Lower leg skin (tissue), 4 donors: ENCODE data around the gene NCS1. TPM values are rescaled to one million over a fixed set of nuclear protein-coding genes. Genes with fewer than 3 reads are reported as not detected.

Source experiments
- DNase-seq, 2 donors: peaks; one replicate each; pipeline ENCODE4 v3.0.0-alpha.2; 2019; ENCODE audit warnings: low spot score in 2 of 2
- H3K4me3 ChIP-seq: fragments of 200-600 bp; sonication (generic); 2 replicates; pipeline ENCODE4 v1.5.1; 2017; ENCODE audit warnings: mild to moderate bottlenecking, low read depth; ENCODE audit not compliant: poor library complexity, severe bottlenecking
- POLR2A ChIP-seq, 2 donors: fragments of 450-650 bp; IDR thresholded peaks; one replicate each; pipeline ENCODE4 v1.6.1; 2016 to 2017; ENCODE audit warnings: antibody characterized with exemption in 2 of 2, mild to moderate bottlenecking in 1 of 2, moderate library complexity in 1 of 2
- WGBS, 2 donors: methylation state at CpG; one replicate each; pipeline ENCODE4 v1.1.5; 2018; 5-methylcytosine and 5-hydroxymethylcytosine counted together
- intact Hi-C: fragments of 100-400 bp; cut with DNase I; formaldehyde crosslinking; loops from one replicate; pipeline ENCODE4 v1.15.0; 2023; ENCODE audit warnings: low total_unique reads
- total RNA-seq, 4 donors: library from RNA; depleted of rRNA; stranded (reverse); fragments of >200 nt; gene quantifications; one replicate each; pipeline ENCODE4 v1.1.0, GENCODE V29; 2016
- TF ChIP-seq, protein P1 (sequence below), 3 donors: fragments of 450-650 bp; IDR thresholded peaks; one replicate each; pipeline ENCODE4 v1.5.1; 2016; ENCODE audit warnings: antibody characterized with exemption in 3 of 3, mild to moderate bottlenecking in 3 of 3, moderate library complexity in 2 of 3

Gene NCS1
- total RNA-seq, 4 donors from 2014 or later, result 14.4 to 25.2 (median 20.7) TPM

DNA sequence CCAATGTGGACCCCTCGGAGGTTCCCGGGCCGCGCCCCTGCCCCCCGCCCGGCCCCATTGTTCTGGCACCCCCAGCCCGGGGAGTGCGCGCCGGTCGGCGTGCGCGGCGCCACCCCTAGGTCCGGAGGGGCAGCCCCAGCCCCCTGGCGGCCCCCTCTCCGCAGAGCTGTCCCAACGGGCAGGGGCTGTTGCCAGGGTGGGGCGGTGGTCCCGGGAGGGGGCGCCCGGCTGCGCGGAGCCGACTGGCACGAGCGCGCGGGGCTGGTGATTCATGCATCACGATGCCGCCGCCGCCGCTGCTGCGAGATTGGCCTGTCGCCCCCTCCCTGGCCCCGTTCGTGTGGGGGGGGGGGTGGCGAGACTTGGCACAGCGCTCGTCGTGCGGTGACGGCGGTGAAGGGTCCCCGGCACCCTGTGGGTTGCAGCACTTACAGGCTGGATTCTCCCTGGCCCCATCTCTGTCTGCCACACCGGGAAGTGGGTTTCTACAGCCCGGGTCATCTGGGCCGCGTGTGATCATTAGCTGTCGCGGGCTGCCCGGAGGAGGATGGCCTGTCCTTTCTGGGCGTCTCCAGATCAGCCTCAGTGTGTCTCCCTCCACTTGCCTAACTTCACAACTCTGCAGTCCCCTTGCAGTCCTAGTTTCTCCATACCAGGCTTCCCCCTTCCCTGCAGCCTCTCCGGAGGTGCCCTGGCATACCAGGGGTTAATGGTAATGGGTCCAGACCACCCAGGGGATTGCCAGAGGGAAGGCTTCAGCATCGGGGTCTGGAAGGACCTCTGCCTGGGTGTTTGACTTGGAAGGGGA, 858 bp downstream of the NCS1 start:
- 1 to 4% methylated on average over 16 to 19 of the region's 57 CpGs for WGBS, 2 donors
- DNase-seq, result no peak
- intact Hi-C loops, result no loop called here
- TF ChIP-seq, protein P1, sequence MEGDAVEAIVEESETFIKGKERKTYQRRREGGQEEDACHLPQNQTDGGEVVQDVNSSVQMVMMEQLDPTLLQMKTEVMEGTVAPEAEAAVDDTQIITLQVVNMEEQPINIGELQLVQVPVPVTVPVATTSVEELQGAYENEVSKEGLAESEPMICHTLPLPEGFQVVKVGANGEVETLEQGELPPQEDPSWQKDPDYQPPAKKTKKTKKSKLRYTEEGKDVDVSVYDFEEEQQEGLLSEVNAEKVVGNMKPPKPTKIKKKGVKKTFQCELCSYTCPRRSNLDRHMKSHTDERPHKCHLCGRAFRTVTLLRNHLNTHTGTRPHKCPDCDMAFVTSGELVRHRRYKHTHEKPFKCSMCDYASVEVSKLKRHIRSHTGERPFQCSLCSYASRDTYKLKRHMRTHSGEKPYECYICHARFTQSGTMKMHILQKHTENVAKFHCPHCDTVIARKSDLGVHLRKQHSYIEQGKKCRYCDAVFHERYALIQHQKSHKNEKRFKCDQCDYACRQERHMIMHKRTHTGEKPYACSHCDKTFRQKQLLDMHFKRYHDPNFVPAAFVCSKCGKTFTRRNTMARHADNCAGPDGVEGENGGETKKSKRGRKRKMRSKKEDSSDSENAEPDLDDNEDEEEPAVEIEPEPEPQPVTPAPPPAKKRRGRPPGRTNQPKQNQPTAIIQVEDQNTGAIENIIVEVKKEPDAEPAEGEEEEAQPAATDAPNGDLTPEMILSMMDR (IDR thresholded peaks at IDR 0.05), result no peak
- no peak for TF ChIP-seq POLR2A (IDR thresholded peaks at IDR 0.05)
- H3K4me3 ChIP-seq, result peak overlapping the region; percentile 72

DNA sequence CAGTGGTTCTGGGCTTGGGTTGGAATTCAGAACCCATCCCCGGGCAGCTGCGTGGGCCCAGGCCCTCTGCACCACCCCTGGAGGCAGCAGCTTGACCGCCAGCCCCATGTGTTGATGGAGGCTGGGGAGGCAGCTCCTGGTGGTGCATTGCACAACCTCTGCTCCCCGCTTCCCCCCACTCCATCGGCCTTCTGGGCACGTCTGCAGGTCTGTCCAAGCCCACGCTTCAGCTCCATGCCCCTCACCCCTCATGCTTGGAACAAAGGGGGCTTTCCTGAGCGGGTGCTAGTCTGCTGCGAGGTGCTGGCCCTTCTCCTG, 1.4 kb downstream of the NCS1 start:
- no peak for TF ChIP-seq POLR2A (IDR thresholded peaks at IDR 0.05)
- TF ChIP-seq, protein P1 (IDR thresholded peaks at IDR 0.05), result no peak
- H3K4me3 ChIP-seq, result no peak overlapping the region
- intact Hi-C loops, result no loop called here
- WGBS, 2 donors, result 47 to 54% methylated on average over 3 to 9 of the region's 9 CpGs
- no peak for DNase-seq

DNA sequence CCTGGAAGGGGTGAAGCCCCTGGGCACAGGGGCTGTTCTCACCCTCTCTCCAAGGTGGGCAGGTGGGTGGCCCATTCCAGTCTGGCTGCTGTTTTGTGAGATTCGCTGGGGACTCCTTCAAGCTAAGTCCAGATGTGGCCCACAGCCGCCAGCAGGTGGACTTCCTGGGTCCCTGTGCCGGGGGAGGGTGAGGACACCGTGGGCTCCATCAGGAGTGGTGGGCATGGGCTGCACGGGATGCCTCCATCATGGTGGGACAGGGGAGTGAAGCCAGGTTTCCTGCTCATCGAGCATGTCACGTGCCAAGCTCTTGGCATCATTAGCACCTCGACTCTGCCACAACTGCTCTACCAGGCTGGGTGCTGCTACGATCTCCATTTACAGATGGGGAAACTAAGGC, 1.8 kb downstream of the NCS1 start:
- 45 to 62% methylated on average over 6 to 8 of the region's 9 CpGs for WGBS, 2 donors
- TF ChIP-seq, protein P1 (IDR thresholded peaks at IDR 0.05), result no peak
- no peak for TF ChIP-seq POLR2A (IDR thresholded peaks at IDR 0.05)
- intact Hi-C loops, result no loop called here
- DNase-seq, result no peak
- H3K4me3 ChIP-seq, result no peak overlapping the region

DNA sequence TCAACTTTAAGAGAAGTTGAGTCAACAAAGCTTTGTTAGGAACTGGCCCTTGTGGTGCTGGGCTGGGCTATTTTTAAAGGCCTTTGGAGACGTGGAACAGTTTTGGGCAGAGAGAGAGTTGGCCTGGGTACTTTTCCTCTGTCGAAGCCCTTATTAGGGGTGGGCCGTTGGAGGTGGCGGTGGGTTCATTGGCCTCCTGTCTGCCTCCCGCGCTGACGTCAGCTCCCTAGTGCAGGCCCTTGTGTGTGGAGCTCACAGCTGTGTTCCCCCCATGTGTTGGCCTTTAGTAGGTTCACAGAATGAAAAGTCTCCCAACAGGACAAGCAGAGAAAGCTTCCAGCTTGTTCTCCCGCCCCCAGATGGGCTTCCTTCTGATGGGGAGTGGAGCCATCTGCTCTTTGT, 2.7 kb downstream of the NCS1 start:
- 52 to 72% methylated on average over 8 of the region's 8 CpGs for WGBS, 2 donors
- intact Hi-C loops, result no loop called here
- H3K4me3 ChIP-seq, result no peak overlapping the region
- no peak for DNase-seq
- TF ChIP-seq, protein P1 (IDR thresholded peaks at IDR 0.05), result no peak
- no peak for TF ChIP-seq POLR2A (IDR thresholded peaks at IDR 0.05)

DNA sequence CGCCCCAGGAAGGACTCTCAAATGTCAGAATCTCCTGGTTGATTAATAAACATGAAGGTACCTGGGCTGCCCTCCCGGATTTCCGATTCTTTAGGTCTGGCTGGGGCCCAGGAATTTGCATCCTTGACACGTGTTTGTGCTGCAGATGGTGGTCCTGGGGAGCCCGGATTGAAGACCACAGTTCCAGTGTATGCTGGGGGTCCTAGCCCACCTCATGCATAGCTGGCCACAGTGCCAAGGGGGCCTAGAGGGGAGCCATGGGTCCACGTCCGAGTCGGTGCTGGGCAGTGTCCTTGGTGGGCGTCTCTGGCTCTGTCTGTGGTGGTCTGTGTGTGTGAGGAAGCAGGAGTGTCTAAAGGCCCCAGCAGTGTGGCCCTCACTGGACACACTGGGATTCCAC, 3.2 kb downstream of the NCS1 start:
- TF ChIP-seq POLR2A (IDR thresholded peaks at IDR 0.05), result no peak
- TF ChIP-seq, protein P1 (IDR thresholded peaks at IDR 0.05), result no peak
- DNase-seq, result no peak
- WGBS, 2 donors, result 77% methylated on average over 8 to 9 of the region's 9 CpGs
- intact Hi-C loops, result no loop called here
- H3K4me3 ChIP-seq, result no peak overlapping the region

DNA sequence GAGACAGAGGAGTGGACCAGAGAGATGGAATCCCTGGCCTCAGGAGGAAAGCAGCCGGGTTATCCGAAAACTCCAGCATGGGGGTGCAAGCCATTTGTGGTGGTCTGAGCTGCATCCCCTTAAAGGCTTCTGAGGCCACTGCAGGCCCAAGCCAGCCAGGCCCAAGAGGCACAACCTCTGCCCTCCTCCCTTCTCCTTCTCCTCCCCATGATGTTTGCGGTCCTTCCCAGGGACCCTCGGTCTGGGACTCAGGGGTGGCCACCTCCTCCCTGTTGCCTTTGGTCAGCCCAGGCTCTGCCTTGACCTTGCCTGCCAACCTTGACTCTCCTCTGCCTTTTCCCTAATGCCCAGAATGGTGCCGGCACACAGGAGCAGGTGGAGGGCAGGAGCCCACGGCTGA, 4.6 kb downstream of the NCS1 start:
- DNase-seq, result no peak
- WGBS, 2 donors, result 92% methylated on average over 6 of the region's 6 CpGs
- intact Hi-C loops, result no loop called here
- no peak for TF ChIP-seq POLR2A (IDR thresholded peaks at IDR 0.05)
- TF ChIP-seq, protein P1 (IDR thresholded peaks at IDR 0.05), result no peak
- H3K4me3 ChIP-seq, result no peak overlapping the region
